GM18858 (cell line): Measurements from ENCODE around the gene DUT.

ENCODE experiments used
- ATAC-seq: cut with Tn5 transposase; IDR thresholded peaks from one replicate; pipeline ENCODE4 v1.9.1; 2021; ENCODE audit not compliant: unreplicated experiment

DUT gene

GRCh38 chr15:48330855-48331795 is at the start of gene DUT:
Gene DUT, plus strand, starts transcription at chr15:48331429. Its CDS starts 87 bp downstream, at chr15:48331516.
- ATAC-seq, result peak; percentile 76

- ATAC-seq, result no peak
Measured at GRCh38 chr15:48281674-48282073, 49.6 kb upstream of the DUT start.

GRCh38 chr15:48282216-48282615 is 49.0 kb upstream of the DUT start:
- ATAC-seq, result no peak

GRCh38 chr15:48283396-48284145 is 47.7 kb upstream of the DUT start:
- no peak for ATAC-seq

GRCh38 chr15:48285329-48286214 is 45.7 kb upstream of the DUT start:
- ATAC-seq, result peak; percentile 71

- no peak for ATAC-seq
Measured at GRCh38 chr15:48289628-48290027, 41.6 kb upstream of the DUT start.

GRCh38 chr15:48292458-48292857 is 38.8 kb upstream of the DUT start:
- ATAC-seq, result no peak

- no peak for ATAC-seq
Measured at GRCh38 chr15:48297668-48298067, 33.6 kb upstream of the DUT start.

- ATAC-seq, result no peak
Measured at GRCh38 chr15:48298914-48299313, 32.3 kb upstream of the DUT start.

GRCh38 chr15:48300038-48300437 is 31.2 kb upstream of the DUT start:
- ATAC-seq, result no peak

- no peak for ATAC-seq
Measured at GRCh38 chr15:48304398-48304797, 26.8 kb upstream of the DUT start.

GRCh38 chr15:48306639-48307038 is 24.6 kb upstream of the DUT start:
- ATAC-seq, result no peak

- ATAC-seq, result no peak
Measured at GRCh38 chr15:48307586-48307985, 23.6 kb upstream of the DUT start.

GRCh38 chr15:48309740-48310139 is 21.5 kb upstream of the DUT start:
- no peak for ATAC-seq

- no peak for ATAC-seq
Measured at GRCh38 chr15:48313216-48313615, 18.0 kb upstream of the DUT start.

GRCh38 chr15:48315041-48315440 is 16.2 kb upstream of the DUT start:
- ATAC-seq, result no peak

- no peak for ATAC-seq
Measured at GRCh38 chr15:48317221-48317620, 14.0 kb upstream of the DUT start.

- ATAC-seq, result no peak
Measured at GRCh38 chr15:48318131-48318530, 13.1 kb upstream of the DUT start.

- ATAC-seq, result no peak
Measured at GRCh38 chr15:48323294-48323693, 7.9 kb upstream of the DUT start.

- no peak for ATAC-seq
Measured at GRCh38 chr15:48324949-48325348, 6.3 kb upstream of the DUT start.

- ATAC-seq, result peak; percentile 58
Measured at GRCh38 chr15:48325400-48325799, 5.8 kb upstream of the DUT start.
